OCI-LY3 (cell line): Measurements from ENCODE around the gene CFAP410.

Experiments
- CTCF ChIP-seq: fragments of 200-600, 300-600 bp; sonication (generic); IDR thresholded peaks from 2 replicates; pipeline ENCODE4 v1.5.1; 2014; ENCODE audit warnings: antibody characterized with exemption, low read length, low read depth
- EZH2phosphoT487 ChIP-seq: fragments of 200-600 bp; shearing (Covaris generic); IDR thresholded peaks from 2 replicates; pipeline ENCODE4 v1.6.1; 2018; ENCODE audit warnings: antibody characterized with exemption, mixed run types, low read depth

- TF ChIP-seq CTCF (no peak), EZH2phosphoT487 (no peak)
Observed at GRCh38 chr21:44326272-44326647, 12.9 kb downstream of the CFAP410 start.
